Measurements from ENCODE around the gene ITGB5.

DNA sequence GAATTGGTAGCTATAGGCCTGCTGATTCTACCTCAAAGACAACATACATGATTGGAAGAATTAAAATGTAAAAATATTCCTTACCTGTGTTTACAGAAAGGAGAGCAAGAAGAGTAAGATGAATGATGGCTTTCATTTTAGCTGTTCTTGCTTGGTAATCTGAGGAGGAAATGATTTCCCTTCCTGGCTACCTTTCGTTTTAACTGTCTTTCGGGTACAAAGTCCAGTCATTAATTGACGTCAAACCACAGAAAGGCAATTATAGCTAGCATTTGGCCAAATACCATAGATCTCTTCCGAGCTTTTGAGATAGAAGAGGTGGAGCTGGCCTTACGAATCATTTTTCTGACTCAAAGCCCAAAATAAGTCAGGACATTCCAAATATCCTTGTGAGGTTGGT is 47.4 kb upstream of the ITGB5 start, which contains the start of gene MUC13:
- TF ChIP-seq, protein P1, sequence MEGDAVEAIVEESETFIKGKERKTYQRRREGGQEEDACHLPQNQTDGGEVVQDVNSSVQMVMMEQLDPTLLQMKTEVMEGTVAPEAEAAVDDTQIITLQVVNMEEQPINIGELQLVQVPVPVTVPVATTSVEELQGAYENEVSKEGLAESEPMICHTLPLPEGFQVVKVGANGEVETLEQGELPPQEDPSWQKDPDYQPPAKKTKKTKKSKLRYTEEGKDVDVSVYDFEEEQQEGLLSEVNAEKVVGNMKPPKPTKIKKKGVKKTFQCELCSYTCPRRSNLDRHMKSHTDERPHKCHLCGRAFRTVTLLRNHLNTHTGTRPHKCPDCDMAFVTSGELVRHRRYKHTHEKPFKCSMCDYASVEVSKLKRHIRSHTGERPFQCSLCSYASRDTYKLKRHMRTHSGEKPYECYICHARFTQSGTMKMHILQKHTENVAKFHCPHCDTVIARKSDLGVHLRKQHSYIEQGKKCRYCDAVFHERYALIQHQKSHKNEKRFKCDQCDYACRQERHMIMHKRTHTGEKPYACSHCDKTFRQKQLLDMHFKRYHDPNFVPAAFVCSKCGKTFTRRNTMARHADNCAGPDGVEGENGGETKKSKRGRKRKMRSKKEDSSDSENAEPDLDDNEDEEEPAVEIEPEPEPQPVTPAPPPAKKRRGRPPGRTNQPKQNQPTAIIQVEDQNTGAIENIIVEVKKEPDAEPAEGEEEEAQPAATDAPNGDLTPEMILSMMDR (IDR thresholded peaks at IDR 0.05; ENCODE audit: low read depth, low read length) = no peak
- no peak for TF ChIP-seq EZH2phosphoT487 (IDR thresholded peaks at IDR 0.05; ENCODE audit: low read depth)
